ENCODE data around the gene RRP1B. TPM values are rescaled to one million over a fixed set of nuclear protein-coding genes. Genes with fewer than 3 reads are reported as not detected.
"Not testable (repeated sequence)": the region's sequence is repeated elsewhere in the genome, so short reads cannot be mapped to it uniquely, and the experiment has no call there.

RRP1B gene
- total RNA-seq, 3 donors from 2014 or later = 106 to 132 (median 115) TPM

DNA sequence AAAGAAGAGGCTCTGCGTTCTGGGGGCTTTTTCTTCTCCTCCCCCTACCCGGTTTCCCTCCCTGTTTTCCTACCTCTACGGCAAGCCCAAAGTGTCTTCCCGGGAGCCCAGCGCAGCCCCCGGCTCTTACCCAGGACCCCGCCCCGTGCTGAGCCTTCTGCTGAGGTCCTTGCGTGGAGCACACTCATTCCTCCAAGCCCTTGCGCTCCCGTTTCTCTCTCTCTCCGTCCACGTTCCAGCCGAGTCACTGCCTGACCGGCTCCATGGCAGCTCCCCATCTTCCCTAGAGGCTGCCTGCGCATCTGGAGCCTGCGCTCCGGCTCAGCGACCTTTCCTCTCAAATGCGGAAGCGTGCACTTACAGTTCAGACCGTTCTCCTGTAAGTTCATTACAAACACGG is 34.6 kb downstream of the RRP1B start:
- DNase-seq (no peak), ATAC-seq (no peak)
- Mint-ChIP-seq H3K9me3 (no peaks in the 10 kb centered on the region), H3K4me1 (ENCODE audit: low read depth) (no peaks in the 10 kb centered on the region), H3K27me3 (ENCODE audit: low read depth) (no peaks in the 10 kb centered on the region), H3K36me3 (ENCODE audit: insufficient read depth) (peaks cover 43% of the 10 kb centered on the region), H3K4me3 (no peak overlapping the region)

DNA sequence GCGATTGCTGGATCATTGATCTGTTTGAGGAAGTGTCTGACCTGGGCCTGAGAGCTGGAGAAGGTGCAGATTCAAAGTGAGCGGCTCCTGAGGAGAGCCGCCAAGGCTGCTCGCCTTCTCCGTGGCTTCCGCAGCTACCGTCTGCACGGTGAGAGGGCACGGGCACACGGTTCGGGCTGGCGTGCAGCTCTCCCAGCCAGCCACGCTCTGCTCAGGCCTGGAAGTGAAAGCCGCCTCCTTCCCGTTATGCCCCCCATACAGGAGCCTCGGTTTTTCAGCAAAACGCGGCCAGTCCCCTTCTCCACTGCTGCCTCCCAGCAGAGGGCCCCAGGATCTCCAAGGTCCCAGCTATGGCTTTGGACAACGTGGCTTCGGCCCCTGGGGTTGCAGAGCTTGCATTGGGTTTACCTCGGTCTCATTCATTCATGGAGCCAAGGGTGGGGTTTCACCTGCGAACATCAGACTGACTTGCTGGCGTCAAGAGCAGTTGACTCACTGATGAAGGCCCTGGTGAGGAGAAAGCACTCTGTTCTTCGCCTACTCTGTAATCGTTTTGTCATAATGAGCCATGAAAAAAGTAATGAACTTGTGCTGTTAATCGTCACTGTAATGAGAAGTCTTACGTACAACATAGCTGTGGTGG is 35.2 kb downstream of the RRP1B start:
- DNase-seq (no peak), ATAC-seq (no peak)
- Mint-ChIP-seq H3K4me3 (no peak overlapping the region), H3K36me3 (ENCODE audit: insufficient read depth) (peaks cover 45% of the 10 kb centered on the region), H3K9me3 (no peaks in the 10 kb centered on the region), H3K4me1 (ENCODE audit: low read depth) (no peaks in the 10 kb centered on the region), H3K27me3 (ENCODE audit: low read depth) (no peaks in the 10 kb centered on the region)

DNA sequence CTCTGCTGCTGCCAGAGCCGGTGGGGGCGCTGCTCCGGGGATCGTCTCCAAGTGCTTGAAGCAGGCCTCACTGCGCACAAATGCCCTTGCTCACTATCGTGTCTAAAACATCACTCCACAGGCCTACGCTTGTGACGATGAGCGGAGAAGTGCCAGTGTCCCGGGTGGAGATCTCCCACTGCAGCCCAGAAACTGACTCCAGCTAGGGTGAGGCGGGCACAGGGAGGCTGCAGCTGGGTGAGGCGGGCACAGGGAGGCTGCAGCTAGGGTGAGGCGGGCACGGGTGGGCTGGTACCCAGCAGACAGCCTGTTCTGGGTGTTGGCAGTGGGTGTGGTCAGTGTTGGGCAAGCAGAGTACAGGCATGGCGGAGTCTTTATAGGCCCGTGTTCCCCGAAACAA is 36.9 kb downstream of the RRP1B start:
- peaks cover 38% of the 10 kb centered on the region for H3K36me3 Mint-ChIP-seq (ENCODE audit: insufficient read depth)
- no peaks in the 10 kb centered on the region for H3K4me1 Mint-ChIP-seq (ENCODE audit: low read depth)
- no peaks in the 10 kb centered on the region for H3K27me3 Mint-ChIP-seq (ENCODE audit: low read depth)
- H3K4me3 Mint-ChIP-seq = no peak overlapping the region
- DNase-seq (no peak), ATAC-seq (no peak)
- no peaks in the 10 kb centered on the region for H3K9me3 Mint-ChIP-seq

DNA sequence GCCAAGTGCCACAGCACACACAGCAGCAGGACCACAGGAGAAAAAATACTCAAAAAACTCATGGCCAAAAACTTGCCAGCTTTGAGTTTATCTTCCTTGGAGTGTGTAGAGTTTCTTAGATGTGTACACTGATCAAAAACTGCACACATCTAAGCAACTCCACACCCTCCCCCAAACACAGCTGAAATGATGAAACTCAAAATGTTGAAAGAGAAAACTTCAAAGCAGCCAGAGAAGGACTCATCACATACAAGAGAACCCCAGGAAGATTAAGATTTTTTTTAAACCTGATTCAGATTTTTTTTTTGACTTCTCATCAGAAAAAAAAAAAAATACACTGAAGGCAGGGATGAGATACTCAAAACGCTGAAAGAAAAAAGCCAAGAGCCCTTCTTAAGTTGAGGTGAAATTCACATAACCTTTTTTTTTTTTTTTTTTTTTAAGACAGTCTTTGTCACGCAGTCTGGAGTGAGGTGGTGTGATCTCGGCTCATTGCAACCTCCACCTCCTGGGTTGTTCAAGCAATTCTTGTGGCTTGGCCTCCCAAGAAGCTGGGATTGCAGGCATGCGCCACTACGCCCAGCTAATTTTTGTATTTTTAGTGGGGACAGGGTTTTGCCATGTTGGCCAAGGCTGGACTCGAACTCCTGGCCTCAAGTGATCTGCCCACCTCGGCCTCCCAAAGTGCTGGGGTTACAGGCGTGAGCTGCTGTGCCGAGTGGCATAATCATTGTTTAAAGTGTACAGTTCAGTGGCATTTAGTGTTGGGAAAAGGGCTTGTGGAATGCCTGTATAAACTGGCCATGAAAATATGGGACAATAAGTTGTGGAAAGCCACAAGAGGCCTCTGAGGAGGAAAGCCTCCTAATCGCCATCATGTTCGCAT is 38.6 kb downstream of the RRP1B start:
- DNase-seq = no peak
- Mint-ChIP-seq H3K36me3 (ENCODE audit: insufficient read depth) (peaks cover 32% of the 10 kb centered on the region), H3K27me3 (ENCODE audit: low read depth) (no peaks in the 10 kb centered on the region)

DNA sequence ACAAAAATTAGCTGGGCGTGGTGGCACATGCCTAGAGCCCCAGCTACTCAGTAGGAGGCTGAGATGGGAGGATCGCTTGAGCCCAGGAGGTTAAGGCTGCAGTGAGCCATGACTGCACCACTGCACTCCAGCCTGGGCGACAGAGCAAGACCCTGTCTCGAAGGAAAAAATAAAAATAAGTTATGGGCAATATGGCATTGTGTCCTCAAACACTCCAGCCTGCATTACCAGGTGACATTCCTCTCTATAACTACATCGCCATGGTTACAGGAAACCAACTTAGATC is 40.1 kb downstream of the RRP1B start:
- H3K27me3 Mint-ChIP-seq (ENCODE audit: low read depth); ATAC-seq; H3K4me1 Mint-ChIP-seq (ENCODE audit: low read depth); DNase-seq; H3K4me3 Mint-ChIP-seq; H3K9me3 Mint-ChIP-seq: not testable (repeated sequence)
- H3K36me3 Mint-ChIP-seq (ENCODE audit: insufficient read depth) = peaks cover 28% of the 10 kb centered on the region

More for the DNA sequence above, 38.6 kb downstream of the RRP1B start:
- H3K4me1 Mint-ChIP-seq (ENCODE audit: low read depth) = peaks cover 4% of the 10 kb centered on the region
- no peaks in the 10 kb centered on the region for H3K9me3 Mint-ChIP-seq
- no peak overlapping the region for H3K4me3 Mint-ChIP-seq
- ATAC-seq = peak in 1 of 2 donors; percentile 71

DNA sequence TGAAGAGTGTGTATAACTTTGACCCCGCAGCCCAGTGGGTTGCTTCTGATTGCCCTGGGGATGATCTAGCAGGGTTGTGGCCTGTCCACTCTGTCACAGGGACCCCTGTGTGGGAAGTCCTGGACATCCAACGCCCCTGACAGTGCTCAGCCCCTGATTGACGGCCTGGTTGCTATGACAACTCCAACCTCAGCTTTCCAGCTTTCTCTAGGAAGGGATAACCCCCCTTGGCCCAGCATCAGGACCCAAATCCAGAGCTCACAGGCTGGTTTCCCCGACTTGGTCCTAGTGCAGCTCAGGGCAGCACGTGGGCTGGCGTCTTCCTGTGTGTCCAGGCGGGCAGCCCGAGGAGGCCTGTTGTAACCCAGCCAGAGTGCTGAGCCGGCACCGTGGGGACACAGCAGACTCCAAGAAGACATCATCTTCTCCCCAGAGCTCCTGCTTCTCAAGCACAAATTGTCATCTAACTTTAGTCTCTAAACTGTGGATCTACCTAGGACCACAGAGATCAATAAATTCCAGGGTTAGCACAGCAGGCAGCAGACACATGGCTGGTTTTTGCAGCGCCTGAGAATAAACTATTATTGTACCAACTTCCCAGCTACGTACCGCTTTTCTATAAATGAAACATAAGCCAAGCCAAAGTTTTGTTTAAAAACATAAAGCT is 40.7 kb downstream of the RRP1B start:
- peaks cover 6% of the 10 kb centered on the region for H3K4me1 Mint-ChIP-seq (ENCODE audit: low read depth)
- DNase-seq (no peak), ATAC-seq (no peak)
- no peaks in the 10 kb centered on the region for H3K27me3 Mint-ChIP-seq (ENCODE audit: low read depth)
- H3K9me3 Mint-ChIP-seq = no peaks in the 10 kb centered on the region
- peaks cover 27% of the 10 kb centered on the region for H3K36me3 Mint-ChIP-seq (ENCODE audit: insufficient read depth)
- H3K4me3 Mint-ChIP-seq = no peak overlapping the region

DNA sequence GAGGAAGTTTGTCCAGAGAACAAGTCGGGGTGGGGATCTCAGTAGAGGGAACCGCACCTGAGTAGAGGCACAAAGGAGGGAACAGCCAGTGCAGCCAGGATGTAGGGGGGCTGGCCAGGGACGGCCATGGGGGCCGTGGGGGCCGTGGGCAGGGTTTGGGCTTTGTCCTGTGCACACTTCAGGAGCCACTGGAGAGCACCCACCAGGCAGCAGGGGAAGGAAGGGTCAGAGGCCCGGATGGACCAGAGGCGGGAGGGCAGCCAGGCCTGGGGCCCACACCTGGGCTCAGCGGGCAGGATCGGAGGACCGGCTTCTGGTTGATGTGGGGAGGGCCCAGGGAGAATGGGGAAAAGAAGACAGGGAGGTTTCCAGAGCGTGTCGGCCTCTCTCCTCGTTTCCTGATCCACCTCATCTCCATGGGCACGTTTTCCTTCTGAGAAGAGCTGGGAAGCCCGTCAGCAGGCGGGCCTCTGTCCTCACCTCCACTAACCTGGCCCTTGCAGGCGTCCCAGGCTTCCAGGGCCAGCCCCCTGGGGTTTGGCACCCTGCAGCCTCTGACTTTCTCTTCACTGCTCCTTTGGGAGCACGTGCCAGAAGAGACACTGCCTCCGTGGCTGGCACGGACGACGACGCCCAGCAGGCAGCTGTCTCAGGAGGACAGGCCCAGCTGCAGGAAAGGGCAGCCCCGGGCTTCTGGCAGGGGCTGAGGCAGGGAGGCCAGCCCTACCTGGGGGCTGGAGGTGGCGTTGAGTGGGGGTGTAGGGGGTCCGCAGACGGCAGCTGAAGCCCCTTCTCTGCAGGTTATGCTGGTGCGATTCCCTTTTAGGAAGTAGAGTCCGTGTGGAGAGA is 42.8 kb downstream of the RRP1B start:
- Mint-ChIP-seq H3K36me3 (ENCODE audit: insufficient read depth) (peaks cover 11% of the 10 kb centered on the region), H3K27me3 (ENCODE audit: low read depth) (no peaks in the 10 kb centered on the region), H3K4me1 (ENCODE audit: low read depth) (peaks cover 6% of the 10 kb centered on the region), H3K4me3 (no peak overlapping the region), H3K9me3 (no peaks in the 10 kb centered on the region)
- no peak for DNase-seq
- no peak for ATAC-seq

DNA sequence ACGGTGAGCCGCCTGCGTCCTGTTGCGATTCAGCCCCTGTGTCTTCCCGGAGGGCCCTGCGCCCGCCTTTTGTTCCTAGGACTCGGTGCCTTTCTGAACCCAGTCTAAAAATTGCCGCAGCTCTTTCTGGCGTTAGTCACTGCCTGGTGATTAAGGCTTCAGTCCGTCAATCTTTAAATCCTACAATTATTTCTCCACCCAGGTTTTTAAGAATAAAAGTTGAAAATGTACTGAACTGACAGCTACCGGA is 43.4 kb downstream of the RRP1B start:
- no peak for DNase-seq
- H3K9me3 Mint-ChIP-seq = no peaks in the 10 kb centered on the region
- peaks cover 8% of the 10 kb centered on the region for H3K36me3 Mint-ChIP-seq (ENCODE audit: insufficient read depth)
- ATAC-seq = peak; percentile 6 to 37
- no peak overlapping the region for H3K4me3 Mint-ChIP-seq
- H3K27me3 Mint-ChIP-seq (ENCODE audit: low read depth) = no peaks in the 10 kb centered on the region
- H3K4me1 Mint-ChIP-seq (ENCODE audit: low read depth) = peaks cover 6% of the 10 kb centered on the region

DNA sequence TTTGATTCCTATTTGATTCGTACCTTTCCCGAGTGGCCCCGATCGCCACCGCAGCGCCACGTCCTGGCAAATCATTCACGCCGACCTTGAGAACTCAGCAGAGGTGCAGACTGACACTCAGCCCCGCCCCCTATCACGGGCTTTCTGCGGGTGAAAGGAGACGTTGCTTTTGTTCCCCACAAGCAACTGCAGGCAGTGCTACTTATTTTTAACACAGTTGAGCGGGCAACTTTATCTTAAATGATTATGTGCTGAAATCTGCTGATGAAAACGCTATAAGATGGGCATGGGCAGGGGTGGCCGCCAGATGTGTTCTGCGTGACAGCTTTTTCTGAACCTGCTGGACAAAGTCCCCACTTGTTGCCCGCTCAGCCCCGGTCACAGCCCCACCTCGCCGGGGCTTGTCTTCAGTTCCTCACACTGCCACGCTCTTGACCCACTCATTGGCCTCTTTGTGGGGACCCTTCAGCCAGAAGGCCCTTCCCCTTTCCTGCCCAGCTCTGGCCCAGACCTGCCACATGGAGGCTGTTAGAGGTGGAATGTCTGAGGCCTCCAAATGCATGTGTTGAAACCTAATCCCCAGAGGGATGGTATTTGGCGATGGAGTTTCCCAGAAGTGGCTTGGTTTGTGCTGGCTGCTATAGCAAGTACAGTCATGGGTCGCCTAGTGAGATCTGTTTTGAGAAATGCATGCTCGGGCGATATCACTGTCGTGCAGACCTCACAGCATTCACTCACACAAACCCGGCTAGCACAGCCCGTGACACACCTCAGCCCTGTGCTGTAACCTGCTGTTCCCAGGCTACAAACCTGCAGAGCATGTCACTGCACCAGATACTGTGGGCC is 43.9 kb downstream of the RRP1B start:
- Mint-ChIP-seq H3K36me3 (ENCODE audit: insufficient read depth) (peaks cover 7% of the 10 kb centered on the region), H3K9me3 (no peaks in the 10 kb centered on the region), H3K4me3 (no peak overlapping the region), H3K27me3 (ENCODE audit: low read depth) (no peaks in the 10 kb centered on the region), H3K4me1 (ENCODE audit: low read depth) (peaks cover 6% of the 10 kb centered on the region)
- DNase-seq = no peak
- ATAC-seq = peak; percentile 41 to 43

DNA sequence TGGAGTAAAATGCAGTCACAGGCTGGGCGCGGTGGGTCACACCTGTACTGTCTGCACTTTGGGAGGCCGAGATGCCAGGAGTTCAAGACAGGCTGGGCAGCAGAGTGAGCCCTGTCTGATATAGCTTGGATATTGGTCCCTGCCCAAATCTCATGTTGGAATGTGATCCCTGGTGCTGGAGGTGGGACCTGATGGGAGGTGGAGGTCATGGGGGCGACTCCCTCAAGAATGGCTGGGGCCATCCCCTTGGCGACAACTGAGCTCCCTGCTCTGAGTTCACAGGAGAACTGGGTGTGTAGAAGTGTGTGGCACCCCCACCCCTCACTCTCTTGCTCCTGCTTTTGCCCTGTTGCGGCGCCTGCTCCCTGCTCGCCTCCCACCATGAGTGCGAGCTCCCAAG is 48.1 kb downstream of the RRP1B start:
- H3K4me1 Mint-ChIP-seq (ENCODE audit: low read depth) = peaks cover 6% of the 10 kb centered on the region
- H3K36me3 Mint-ChIP-seq (ENCODE audit: insufficient read depth) = no peaks in the 10 kb centered on the region
- H3K9me3 Mint-ChIP-seq = no peaks in the 10 kb centered on the region
- DNase-seq (no peak), ATAC-seq (no peak)
- H3K4me3 Mint-ChIP-seq = no peak overlapping the region
- H3K27me3 Mint-ChIP-seq (ENCODE audit: low read depth) = no peaks in the 10 kb centered on the region

DNA sequence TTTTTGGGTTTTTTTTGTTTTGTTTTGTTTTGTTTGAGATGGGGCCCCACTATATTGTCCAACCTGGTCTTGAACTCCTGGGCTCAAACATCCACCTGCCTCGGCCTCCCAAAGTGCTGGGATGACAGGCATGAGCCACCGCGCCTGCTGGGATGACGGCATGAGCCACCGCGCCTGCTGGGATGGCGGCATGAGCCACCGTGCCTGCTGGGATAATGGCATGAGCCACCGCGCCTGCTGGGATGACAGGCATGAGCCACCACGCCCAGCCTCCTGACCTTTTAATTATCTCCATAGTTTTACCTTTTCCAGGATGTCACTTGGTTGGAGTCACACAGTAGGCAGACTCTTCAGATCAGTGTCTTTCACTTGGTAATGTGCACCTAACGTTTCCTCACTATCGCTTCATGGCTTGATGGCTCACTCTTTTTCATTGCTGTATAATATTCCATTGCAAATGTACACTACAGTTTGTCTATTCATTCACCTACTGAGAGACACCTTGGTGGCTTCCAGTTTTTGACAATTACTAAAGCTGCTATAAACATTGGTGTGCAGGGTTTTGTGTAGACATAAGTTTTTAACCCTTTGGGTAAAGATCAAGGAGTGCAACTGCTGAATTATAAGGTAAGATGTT is 49.5 kb downstream of the RRP1B start:
- Mint-ChIP-seq H3K9me3 (no peaks in the 10 kb centered on the region), H3K4me1 (ENCODE audit: low read depth) (no peaks in the 10 kb centered on the region), H3K27me3 (ENCODE audit: low read depth) (no peaks in the 10 kb centered on the region), H3K36me3 (ENCODE audit: insufficient read depth) (no peaks in the 10 kb centered on the region), H3K4me3 (no peak overlapping the region)
- DNase-seq (no peak), ATAC-seq (no peak)

DNA sequence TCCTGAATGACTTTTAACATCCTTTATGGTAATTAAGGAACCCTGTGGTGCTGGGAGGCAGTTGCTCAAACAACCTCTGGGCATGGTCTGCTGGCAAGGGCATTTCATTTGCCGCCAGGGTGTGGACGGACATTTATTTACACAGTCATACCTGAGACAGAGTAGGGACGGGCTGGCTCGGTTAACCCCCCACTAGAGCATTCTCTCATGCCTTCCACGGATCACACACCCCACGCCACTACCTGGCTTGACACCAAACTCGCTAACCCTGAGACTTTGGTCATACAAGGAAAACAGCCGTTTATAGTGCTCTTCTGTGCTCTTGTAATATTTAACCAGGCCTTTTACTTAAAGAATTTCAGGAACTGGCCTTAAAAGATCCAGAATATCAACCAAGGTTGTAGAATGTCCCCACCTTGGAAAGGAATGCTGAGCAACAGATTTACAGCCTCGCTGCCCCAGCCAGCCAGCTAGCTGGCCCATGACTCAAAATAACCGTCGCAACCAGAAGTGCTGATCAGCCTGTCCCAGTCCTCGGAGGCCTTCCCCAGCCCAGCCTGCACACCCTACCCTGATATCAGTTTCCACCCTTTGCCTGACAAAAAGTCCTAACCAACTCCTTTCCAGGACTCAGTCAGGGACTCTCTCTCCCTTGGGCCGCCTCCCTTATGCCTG is 53.0 kb downstream of the RRP1B start:
- ATAC-seq (no peak), DNase-seq (no peak)
- H3K4me1 Mint-ChIP-seq (ENCODE audit: low read depth) = no peaks in the 10 kb centered on the region
- H3K4me3 Mint-ChIP-seq = no peak overlapping the region
- no peaks in the 10 kb centered on the region for H3K36me3 Mint-ChIP-seq (ENCODE audit: insufficient read depth)
- H3K9me3 Mint-ChIP-seq = no peaks in the 10 kb centered on the region
- no peaks in the 10 kb centered on the region for H3K27me3 Mint-ChIP-seq (ENCODE audit: low read depth)

DNA sequence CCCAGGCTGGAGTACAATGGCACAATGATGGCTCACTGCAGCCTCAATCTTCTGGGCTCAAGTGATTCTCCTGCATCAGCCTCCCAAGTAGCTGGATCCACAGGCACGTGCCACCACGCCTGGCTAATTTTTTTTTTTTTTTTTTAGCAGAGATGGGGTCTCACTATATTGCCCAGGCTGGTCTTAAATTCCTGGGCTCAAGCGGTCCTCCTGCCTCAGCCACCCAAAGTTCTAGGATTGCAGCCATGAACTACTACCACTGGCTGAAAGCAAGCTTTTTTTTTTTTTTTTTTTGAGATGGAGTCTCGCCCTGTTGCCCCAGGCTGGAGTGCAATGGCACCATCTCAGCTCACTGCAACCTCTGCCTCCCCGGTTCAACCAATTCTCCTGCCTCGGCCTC is 53.8 kb downstream of the RRP1B start:
- H3K27me3 Mint-ChIP-seq (ENCODE audit: low read depth); DNase-seq; ATAC-seq; H3K4me3 Mint-ChIP-seq; H3K36me3 Mint-ChIP-seq (ENCODE audit: insufficient read depth); H3K4me1 Mint-ChIP-seq (ENCODE audit: low read depth); H3K9me3 Mint-ChIP-seq: not testable (repeated sequence)

All from activated T-cell treated with anti-CD3 and anti-CD28 coated beads, Interleukin-2, amount 50 U/mL, for 4 hours (primary cell).